ENCODE data around the gene RXRG. TPM values are rescaled to one million over a fixed set of nuclear protein-coding genes. Genes with fewer than 3 reads are reported as not detected.

RXRG gene
- polyA plus RNA-seq, 1 donor (not counting 4 experiments of a cell fraction or from before 2014, with no cell fraction given): not detected

GRCh38 chr1:165419839-165420238 lies 25.1 kb downstream of the RXRG start:
- Histone ChIP-seq H3K9me1 (ENCODE audit: control insufficient read depth, extremely low read depth, insufficient read depth, low read length) (no peaks in the 10 kb centered on the region), H3K9ac (ENCODE audit: control insufficient read depth, extremely low read depth, insufficient read depth, low read length) (no peak overlapping the region), H3K4me2 (ENCODE audit: control insufficient read depth, extremely low read depth, insufficient read depth, low read depth, low read length) (no peak overlapping the region), H2AFZ (ENCODE audit: control insufficient read depth, low read length) (no peak overlapping the region), H3K27ac (ENCODE audit: control insufficient read depth, insufficient read depth, low read length) (no peak overlapping the region), H4K20me1 (ENCODE audit: control insufficient read depth, extremely low read depth, insufficient read depth, low read length) (no peaks in the 10 kb centered on the region), H3K27me3 (ENCODE audit: control insufficient read depth, extremely low read depth, insufficient read depth, low read length) (no peaks in the 10 kb centered on the region), H3K79me2 (ENCODE audit: control insufficient read depth, insufficient read depth, low read length) (no peaks in the 10 kb centered on the region), H3K4me1 (ENCODE audit: control insufficient read depth, extremely low read depth, insufficient read depth, low read length) (peaks cover 17% of the 10 kb centered on the region), H3K9me3 (ENCODE audit: control insufficient read depth, low read depth, low read length) (no peaks in the 10 kb centered on the region), H3K36me3 (ENCODE audit: control insufficient read depth in 2 of 2, extremely low read depth in 1 of 2, insufficient read depth in 2 of 2, low read length in 2 of 2) (no peaks in the 10 kb centered on the region), H3K4me3 (ENCODE audit: control insufficient read depth in 2 of 3, extremely low read depth in 1 of 3, insufficient read depth in 2 of 3, low read depth in 1 of 3, low read length in 3 of 3) (no peak overlapping the region)
- no peak for TF ChIP-seq EZH2 (IDR thresholded peaks at IDR 0.05; ENCODE audit: low read length)
- no peak for TF ChIP-seq CTCF (optimal IDR thresholded peaks at IDR 0.05 in 1 of 3, IDR thresholded peaks at IDR 0.05 in 1 of 3, conservative IDR thresholded peaks at IDR 0.05 in 1 of 3; ENCODE audit: extremely low read depth in 1 of 3, insufficient read depth in 2 of 3, low read length in 3 of 3)
- dilution Hi-C loops (cut with MboI; ENCODE audit: extremely low pct_ligation_motif_present, low sequenced_read_pairs): no loop called here
- FAIRE-seq (no peak), DNase-seq (ENCODE audit: low read depth, low spot score) (no peak)

- Histone ChIP-seq H3K4me2 (ENCODE audit: control insufficient read depth, extremely low read depth, insufficient read depth, low read depth, low read length) (no peak overlapping the region), H3K27ac (ENCODE audit: control insufficient read depth, insufficient read depth, low read length) (no peak overlapping the region), H3K9ac (ENCODE audit: control insufficient read depth, extremely low read depth, insufficient read depth, low read length) (no peak overlapping the region), H3K4me3 (ENCODE audit: control insufficient read depth in 2 of 3, extremely low read depth in 1 of 3, insufficient read depth in 2 of 3, low read depth in 1 of 3, low read length in 3 of 3) (no peak overlapping the region), H3K27me3 (ENCODE audit: control insufficient read depth, extremely low read depth, insufficient read depth, low read length) (no peaks in the 10 kb centered on the region), H2AFZ (ENCODE audit: control insufficient read depth, low read length) (no peak overlapping the region), H3K4me1 (ENCODE audit: control insufficient read depth, extremely low read depth, insufficient read depth, low read length) (peaks cover 17% of the 10 kb centered on the region), H3K79me2 (ENCODE audit: control insufficient read depth, insufficient read depth, low read length) (no peaks in the 10 kb centered on the region), H3K9me1 (ENCODE audit: control insufficient read depth, extremely low read depth, insufficient read depth, low read length) (no peaks in the 10 kb centered on the region), H3K9me3 (ENCODE audit: control insufficient read depth, low read depth, low read length) (no peaks in the 10 kb centered on the region), H3K36me3 (ENCODE audit: control insufficient read depth in 2 of 2, extremely low read depth in 1 of 2, insufficient read depth in 2 of 2, low read length in 2 of 2) (no peaks in the 10 kb centered on the region), H4K20me1 (ENCODE audit: control insufficient read depth, extremely low read depth, insufficient read depth, low read length) (no peaks in the 10 kb centered on the region)
- FAIRE-seq: no peak
- no peak for DNase-seq (ENCODE audit: low read depth, low spot score)
- TF ChIP-seq CTCF (optimal IDR thresholded peaks at IDR 0.05 in 1 of 3, IDR thresholded peaks at IDR 0.05 in 1 of 3, conservative IDR thresholded peaks at IDR 0.05 in 1 of 3; ENCODE audit: extremely low read depth in 1 of 3, insufficient read depth in 2 of 3, low read length in 3 of 3) (no peak), EZH2 (IDR thresholded peaks at IDR 0.05; ENCODE audit: low read length) (no peak)
- dilution Hi-C loops (cut with MboI; ENCODE audit: extremely low pct_ligation_motif_present, low sequenced_read_pairs): no loop called here
These were observed 26.7 kb downstream of the RXRG start for GRCh38 chr1:165418195-165418594.
